Tibial nerve (tissue), 4 donors: ENCODE data around the gene PRKAR1A. TPM values are rescaled to one million over a fixed set of nuclear protein-coding genes. Genes with fewer than 3 reads are reported as not detected.
A peak's percentile ranks its signal among the peaks of the same experiment; 100 is the strongest.

Source experiments
- DNase-seq, 2 donors: peaks; one replicate each; pipeline ENCODE4 v3.0.0-alpha.2; 2019; ENCODE audit warnings: low spot score in 2 of 2
- H3K27ac ChIP-seq, 4 donors: fragments of 200-600 bp; sonication (generic) in 3 of 4; one replicate each; pipeline ENCODE4 v1.5.1; 2017 to 2019; ENCODE audit warnings: mild to moderate bottlenecking in 1 of 4
- H3K27me3 ChIP-seq, 2 donors: fragments of 200-600 bp; sonication (generic) in 1 of 2; one replicate each; pipeline versions ENCODE4 v1.5.1 to v1.6.0; 2017 to 2019
- H3K36me3 ChIP-seq, 3 donors: fragments of 200-600 bp; sonication (generic); one replicate each; pipeline ENCODE4 v1.5.1; 2018 to 2019
- H3K4me1 ChIP-seq, 4 donors: fragments of 200-600 bp; sonication (generic) in 3 of 4; one replicate each; pipeline ENCODE4 v1.5.1; 2017 to 2019
- H3K4me3 ChIP-seq, 4 donors: fragments of 200-600 bp; sonication (generic) in 3 of 4; one replicate each; pipeline ENCODE4 v1.5.1; 2017 to 2019; ENCODE audit warnings: mild to moderate bottlenecking in 1 of 4, moderate library complexity in 1 of 4
- H3K9me3 ChIP-seq, 4 donors: fragments of 200-600 bp; sonication (generic) in 3 of 4; one replicate each; pipeline ENCODE4 v1.5.1; 2017 to 2019
- EP300 ChIP-seq, 2 donors: sonication (generic); formaldehyde crosslinking; IDR thresholded peaks; one replicate each; pipeline ENCODE4 v1.6.1; 2017; ENCODE audit warnings: antibody characterized with exemption in 2 of 2, mild to moderate bottlenecking in 1 of 2
- POLR2A ChIP-seq, 2 donors: fragments of 450-650 bp; IDR thresholded peaks; one replicate each; pipeline ENCODE4 v1.6.1; 2017; ENCODE audit warnings: antibody characterized with exemption in 2 of 2, mild to moderate bottlenecking in 2 of 2, moderate library complexity in 2 of 2
- WGBS, 2 donors: methylation state at CpG; one replicate each; pipeline ENCODE4 v1.1.5; 2018; 5-methylcytosine and 5-hydroxymethylcytosine counted together
- total RNA-seq, 4 donors: library from RNA; depleted of rRNA; stranded (reverse); fragments of >200 nt; gene quantifications; one replicate each; pipeline ENCODE4 v1.1.0, GENCODE V29; 2016
- TF ChIP-seq, protein P1 (sequence below), 5 experiments: fragments of 200-600 bp in 3 of 5; fragments of 450-650 bp in 2 of 5; sonication (generic) in 3 of 5; IDR thresholded peaks; one replicate each; pipeline ENCODE4 v1.5.1; 2016 to 2019; ENCODE audit warnings: antibody characterized with exemption in 5 of 5, mild to moderate bottlenecking in 3 of 5, moderate library complexity in 2 of 5

Gene PRKAR1A
- total RNA-seq, 4 donors from 2014 or later: 327 to 494 (median 406) TPM

DNA sequence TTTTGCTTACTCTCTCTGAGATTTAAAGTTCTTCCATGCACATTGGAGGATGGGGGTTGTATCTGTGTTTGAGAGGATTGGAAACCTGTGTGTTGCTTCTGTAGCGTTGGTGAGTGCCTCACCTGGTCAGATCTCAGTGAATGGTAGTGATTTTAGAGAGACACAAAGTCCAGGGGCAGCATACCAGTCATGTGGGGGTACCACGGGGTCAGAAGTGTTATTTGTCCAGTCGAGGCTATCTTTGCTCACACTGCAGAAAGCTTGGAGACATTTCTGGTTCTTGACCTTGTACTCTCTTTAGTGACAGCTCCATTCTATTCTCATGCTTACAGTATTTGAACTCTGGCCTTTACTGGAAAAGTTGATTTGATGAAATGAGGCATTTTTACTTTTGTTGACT is 23.7 kb downstream of the PRKAR1A start:
- WGBS, 2 donors: 38 to 48% methylated on average over 3 of the region's 3 CpGs
- no peak for DNase-seq
- no peak for TF ChIP-seq POLR2A (IDR thresholded peaks at IDR 0.05)
- no peak for TF ChIP-seq EP300 (IDR thresholded peaks at IDR 0.05)
- TF ChIP-seq, protein P1, sequence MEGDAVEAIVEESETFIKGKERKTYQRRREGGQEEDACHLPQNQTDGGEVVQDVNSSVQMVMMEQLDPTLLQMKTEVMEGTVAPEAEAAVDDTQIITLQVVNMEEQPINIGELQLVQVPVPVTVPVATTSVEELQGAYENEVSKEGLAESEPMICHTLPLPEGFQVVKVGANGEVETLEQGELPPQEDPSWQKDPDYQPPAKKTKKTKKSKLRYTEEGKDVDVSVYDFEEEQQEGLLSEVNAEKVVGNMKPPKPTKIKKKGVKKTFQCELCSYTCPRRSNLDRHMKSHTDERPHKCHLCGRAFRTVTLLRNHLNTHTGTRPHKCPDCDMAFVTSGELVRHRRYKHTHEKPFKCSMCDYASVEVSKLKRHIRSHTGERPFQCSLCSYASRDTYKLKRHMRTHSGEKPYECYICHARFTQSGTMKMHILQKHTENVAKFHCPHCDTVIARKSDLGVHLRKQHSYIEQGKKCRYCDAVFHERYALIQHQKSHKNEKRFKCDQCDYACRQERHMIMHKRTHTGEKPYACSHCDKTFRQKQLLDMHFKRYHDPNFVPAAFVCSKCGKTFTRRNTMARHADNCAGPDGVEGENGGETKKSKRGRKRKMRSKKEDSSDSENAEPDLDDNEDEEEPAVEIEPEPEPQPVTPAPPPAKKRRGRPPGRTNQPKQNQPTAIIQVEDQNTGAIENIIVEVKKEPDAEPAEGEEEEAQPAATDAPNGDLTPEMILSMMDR (IDR thresholded peaks at IDR 0.05): no peak

DNA sequence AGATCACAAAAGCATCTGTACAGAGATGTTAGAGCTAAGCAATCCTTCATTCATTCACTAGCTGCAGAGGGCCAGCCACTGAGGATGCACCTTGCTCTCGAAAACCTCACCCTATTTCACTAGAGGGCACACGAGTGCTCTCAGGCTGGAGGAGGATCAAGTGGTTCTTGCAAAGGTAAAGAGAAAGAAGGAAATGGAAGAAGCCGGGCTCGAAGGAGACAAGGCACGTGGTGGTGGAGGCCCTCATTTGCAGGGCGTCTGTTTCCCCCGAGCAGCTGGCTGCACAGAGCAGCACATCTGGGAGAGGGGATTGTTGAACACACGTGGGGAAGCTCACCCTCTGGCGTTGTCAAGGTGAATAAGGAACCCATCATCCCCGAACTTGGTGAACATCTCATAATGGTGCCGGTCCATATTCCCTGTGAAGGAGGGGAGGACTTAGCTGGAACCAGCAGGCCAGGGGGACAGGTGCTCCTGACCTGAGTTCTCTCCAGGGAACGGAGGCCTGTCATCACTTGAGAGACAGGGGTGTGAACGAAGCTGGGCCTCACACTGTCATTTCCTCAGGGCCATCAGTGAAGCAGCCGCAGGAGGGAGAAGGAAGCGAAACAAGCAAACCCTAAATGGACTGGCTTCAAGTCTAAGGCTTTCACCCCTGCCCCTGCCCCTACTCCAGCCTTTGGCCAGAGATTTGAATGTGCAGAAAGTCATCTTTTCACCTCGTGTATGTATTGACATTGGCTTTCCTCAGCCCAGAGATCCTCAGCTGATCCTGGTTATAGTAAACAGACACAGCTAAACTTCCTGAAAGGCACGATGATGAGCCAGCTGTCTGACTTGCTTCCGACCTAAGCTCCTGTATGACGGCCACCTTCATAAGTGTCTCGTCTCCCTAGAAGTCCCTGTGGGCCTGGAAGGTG is 27.6 kb downstream of the PRKAR1A start:
- peak in 1 of 2 donors; percentile 48 for DNase-seq
- TF ChIP-seq, protein P1 (IDR thresholded peaks at IDR 0.05): peak in 4 of 5 experiments; percentile 16 to 38 (median 31)
- TF ChIP-seq EP300 (IDR thresholded peaks at IDR 0.05): peak in 1 of 2 donors; percentile 11
- no peak for TF ChIP-seq POLR2A (IDR thresholded peaks at IDR 0.05)
- Histone ChIP-seq H3K27ac (peak overlapping the region in 3 of 4 donors; percentile 15 to 57 (median 26)), H3K4me1 (peaks cover 0 to 31% (median 2%) of the 10 kb centered on the region in 4 donors), H3K9me3 (no peaks in the 10 kb centered on the region), H3K27me3 (no peaks in the 10 kb centered on the region), H3K36me3 (peaks cover 0 to 73% (median 0%) of the 10 kb centered on the region in 3 donors), H3K4me3 (no peak overlapping the region)
- WGBS, 2 donors: 54 to 57% methylated on average over 19 to 20 of the region's 20 CpGs

More for the DNA sequence above, 23.7 kb downstream of the PRKAR1A start:
- Histone ChIP-seq H3K36me3 (peaks cover 0 to 77% (median 0%) of the 10 kb centered on the region in 3 donors), H3K9me3 (no peaks in the 10 kb centered on the region), H3K27me3 (no peaks in the 10 kb centered on the region), H3K4me1 (peaks cover 0 to 45% (median 4%) of the 10 kb centered on the region in 4 donors), H3K4me3 (no peak overlapping the region), H3K27ac (peak overlapping the region in 2 of 4 donors; percentile 34 to 59)

DNA sequence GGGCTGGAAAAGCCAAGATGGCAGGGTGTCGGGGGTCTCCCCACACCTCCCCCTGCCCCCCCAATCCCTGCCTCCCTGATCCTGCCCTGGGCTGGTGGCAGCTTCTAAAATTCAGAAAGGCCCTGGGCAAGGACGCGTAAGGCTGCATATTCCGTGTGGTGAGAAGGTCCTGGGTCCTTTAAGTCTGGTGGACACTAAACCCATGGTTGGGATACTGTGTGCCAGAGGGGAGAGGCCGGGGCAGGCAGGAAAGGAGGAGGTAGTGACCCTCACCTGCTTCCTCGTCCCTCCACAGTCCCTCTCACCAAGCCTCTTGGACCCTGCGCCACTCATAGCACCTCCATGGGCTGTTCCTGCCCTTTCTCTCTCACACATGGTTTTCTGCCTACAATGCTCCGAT is 28.8 kb downstream of the PRKAR1A start:
- H3K27me3 ChIP-seq: no peaks in the 10 kb centered on the region
- TF ChIP-seq EP300 (IDR thresholded peaks at IDR 0.05) (no peak), POLR2A (IDR thresholded peaks at IDR 0.05) (no peak)
- TF ChIP-seq, protein P1 (IDR thresholded peaks at IDR 0.05): no peak
- H3K36me3 ChIP-seq: peaks cover 0 to 73% (median 0%) of the 10 kb centered on the region in 3 donors
- H3K27ac ChIP-seq: peak overlapping the region in 2 of 4 donors; percentile 26 to 57
- peaks cover 0 to 19% (median 2%) of the 10 kb centered on the region in 4 donors for H3K4me1 ChIP-seq
- H3K9me3 ChIP-seq: no peaks in the 10 kb centered on the region
- DNase-seq: no peak
- no peak overlapping the region for H3K4me3 ChIP-seq
- WGBS, 2 donors: 93 to 95% methylated on average over 8 of the region's 8 CpGs

DNA sequence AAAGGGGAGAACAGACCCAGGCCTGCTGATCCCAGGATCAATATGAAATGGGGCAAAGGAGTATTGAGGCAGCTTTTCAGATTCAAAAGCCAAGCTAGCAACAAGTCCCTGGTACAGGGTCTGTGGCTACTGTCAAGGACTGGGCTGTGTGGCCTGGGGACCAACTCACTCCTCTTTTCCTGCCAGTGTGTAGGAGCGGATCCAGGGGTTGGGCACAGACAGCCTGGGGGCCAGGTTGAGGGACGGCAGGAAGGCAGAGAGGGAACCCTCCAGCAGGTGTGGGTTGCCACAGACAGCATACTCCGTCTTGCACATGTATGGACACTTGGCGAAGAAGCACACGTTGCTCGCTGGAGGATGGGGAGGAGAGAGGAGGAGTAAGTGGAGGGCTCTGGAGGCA is 29.6 kb downstream of the PRKAR1A start:
- peaks cover 0 to 71% (median 0%) of the 10 kb centered on the region in 3 donors for H3K36me3 ChIP-seq
- peaks cover 0 to 12% (median 0%) of the 10 kb centered on the region in 4 donors for H3K4me1 ChIP-seq
- TF ChIP-seq POLR2A (IDR thresholded peaks at IDR 0.05) (no peak), EP300 (IDR thresholded peaks at IDR 0.05) (no peak)
- TF ChIP-seq, protein P1 (IDR thresholded peaks at IDR 0.05): no peak
- H3K27ac ChIP-seq: no peak overlapping the region
- H3K4me3 ChIP-seq: no peak overlapping the region
- peaks cover 0 to 2% (median 0%) of the 10 kb centered on the region in 4 donors for H3K9me3 ChIP-seq
- DNase-seq: no peak
- no peaks in the 10 kb centered on the region for H3K27me3 ChIP-seq
- WGBS, 2 donors: 86 to 91% methylated on average over 6 of the region's 6 CpGs
